Right lobe of liver (tissue), 4 donors: ENCODE measurements around the gene PLVAP.

ENCODE experiments used
- POLR2A ChIP-seq: fragments of 450-650 bp; IDR thresholded peaks from one replicate; pipeline ENCODE4 v1.6.1; 2017; ENCODE audit warnings: antibody characterized with exemption, mild to moderate bottlenecking
- TF ChIP-seq, protein P1 (sequence below), 4 donors: fragments of 200-600 bp in 3 of 4; fragments of 450-650 bp in 1 of 4; IDR thresholded peaks; one replicate each; pipeline versions ENCODE4 v1.5.1 to v1.8.0; 2016 to 2022; ENCODE audit warnings: antibody characterized with exemption in 4 of 4, mild to moderate bottlenecking in 2 of 4
- donor health status: DM: no; HTN: no; CAD: no.
- donor health status: DM: no; HTN: no; CAD: no.
- donor health status: DM: no; HTN: yes; CAD: no.

DNA sequence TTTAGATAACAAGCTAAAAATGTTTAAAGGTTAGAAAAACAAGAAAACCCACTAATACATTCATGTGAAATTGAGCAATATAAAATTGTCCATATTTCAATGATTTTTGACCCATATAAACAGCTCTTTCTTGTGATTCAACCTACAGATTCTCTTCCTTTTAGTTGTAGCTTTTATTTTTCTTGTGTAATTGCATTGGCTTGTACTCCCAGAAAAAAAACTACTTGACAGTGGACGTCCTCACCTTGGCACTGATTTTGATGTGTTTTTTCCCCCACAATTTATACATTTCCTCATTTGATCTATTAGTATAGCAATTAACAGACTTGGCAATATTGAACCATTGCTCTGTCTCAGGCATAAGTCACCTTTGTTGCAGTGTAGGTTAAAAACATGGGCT lies 12.1 kb upstream of the PLVAP start:
- TF ChIP-seq, protein P1, sequence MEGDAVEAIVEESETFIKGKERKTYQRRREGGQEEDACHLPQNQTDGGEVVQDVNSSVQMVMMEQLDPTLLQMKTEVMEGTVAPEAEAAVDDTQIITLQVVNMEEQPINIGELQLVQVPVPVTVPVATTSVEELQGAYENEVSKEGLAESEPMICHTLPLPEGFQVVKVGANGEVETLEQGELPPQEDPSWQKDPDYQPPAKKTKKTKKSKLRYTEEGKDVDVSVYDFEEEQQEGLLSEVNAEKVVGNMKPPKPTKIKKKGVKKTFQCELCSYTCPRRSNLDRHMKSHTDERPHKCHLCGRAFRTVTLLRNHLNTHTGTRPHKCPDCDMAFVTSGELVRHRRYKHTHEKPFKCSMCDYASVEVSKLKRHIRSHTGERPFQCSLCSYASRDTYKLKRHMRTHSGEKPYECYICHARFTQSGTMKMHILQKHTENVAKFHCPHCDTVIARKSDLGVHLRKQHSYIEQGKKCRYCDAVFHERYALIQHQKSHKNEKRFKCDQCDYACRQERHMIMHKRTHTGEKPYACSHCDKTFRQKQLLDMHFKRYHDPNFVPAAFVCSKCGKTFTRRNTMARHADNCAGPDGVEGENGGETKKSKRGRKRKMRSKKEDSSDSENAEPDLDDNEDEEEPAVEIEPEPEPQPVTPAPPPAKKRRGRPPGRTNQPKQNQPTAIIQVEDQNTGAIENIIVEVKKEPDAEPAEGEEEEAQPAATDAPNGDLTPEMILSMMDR (IDR thresholded peaks at IDR 0.05), result no peak
- TF ChIP-seq POLR2A, result no peak
